Measurements from ENCODE around the gene HSD3B2. TPM values are rescaled to one million over a fixed set of nuclear protein-coding genes. Genes with fewer than 3 reads are reported as not detected.
A peak's percentile ranks its signal among the peaks of the same experiment; 100 is the strongest.

The HSD3B2 gene
- total RNA-seq, 1 donor from 2014 or later = not detected

DNA sequence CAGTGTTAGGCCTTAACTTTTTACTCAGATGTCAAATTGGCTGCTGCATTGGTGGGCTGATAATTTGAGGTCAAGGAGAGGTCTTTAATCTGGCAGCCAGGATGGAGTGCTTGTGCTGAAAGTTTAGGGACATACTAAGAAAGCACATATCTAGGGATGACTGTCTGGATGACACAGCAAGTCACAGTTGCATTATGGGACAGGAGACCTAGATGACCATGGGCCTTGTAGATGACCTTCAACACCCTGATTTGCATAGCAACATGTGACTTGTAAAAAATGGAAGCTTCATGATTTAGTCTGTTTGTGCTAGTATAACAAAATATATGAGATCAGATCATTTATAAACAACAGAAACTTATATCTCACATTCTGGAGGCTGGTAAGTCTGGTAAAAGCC, 18.0 kb upstream of the HSD3B2 start:
- no peak for DNase-seq (ENCODE audit: low spot score)

DNA sequence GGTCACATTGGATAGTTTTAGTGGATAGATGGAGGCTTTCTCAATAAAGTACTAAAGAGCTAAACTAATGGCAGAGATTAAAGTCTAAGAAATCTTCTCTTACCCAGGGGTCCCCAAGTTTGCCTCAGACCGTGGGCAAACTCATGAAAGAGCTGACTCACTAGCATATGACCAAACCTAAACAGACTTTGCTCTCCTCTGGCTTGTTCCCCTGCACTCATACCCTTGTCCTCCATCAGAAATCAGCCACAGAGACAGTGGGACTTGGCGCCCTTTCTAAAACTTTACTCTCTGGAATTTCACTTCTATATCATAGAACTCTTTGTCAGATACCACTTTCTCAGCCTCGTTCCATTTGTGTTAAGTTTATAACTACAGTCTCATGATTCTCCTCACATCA, 17.0 kb upstream of the HSD3B2 start:
- DNase-seq (ENCODE audit: low spot score) = no peak

DNA sequence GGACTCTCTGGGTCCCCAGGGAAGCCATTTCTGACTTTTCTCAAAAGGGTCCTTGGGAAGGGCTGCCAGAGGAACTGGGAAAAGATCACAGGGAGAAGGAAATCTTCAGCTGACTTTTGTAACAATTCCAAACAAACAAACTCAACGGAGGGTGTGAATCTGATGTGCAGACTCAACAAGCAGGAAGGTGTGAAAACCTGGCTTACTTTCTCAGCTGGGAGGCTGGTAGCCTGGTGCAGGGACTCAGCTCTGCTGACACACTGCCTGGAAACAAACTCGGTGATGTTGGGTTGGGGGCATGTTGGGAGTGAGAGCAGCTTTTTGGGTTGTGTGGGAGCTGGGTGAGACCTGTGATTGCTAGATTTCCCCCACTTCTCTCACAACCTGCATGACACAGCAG, 10.2 kb upstream of the HSD3B2 start:
- no peak for DNase-seq (ENCODE audit: low spot score)

DNA sequence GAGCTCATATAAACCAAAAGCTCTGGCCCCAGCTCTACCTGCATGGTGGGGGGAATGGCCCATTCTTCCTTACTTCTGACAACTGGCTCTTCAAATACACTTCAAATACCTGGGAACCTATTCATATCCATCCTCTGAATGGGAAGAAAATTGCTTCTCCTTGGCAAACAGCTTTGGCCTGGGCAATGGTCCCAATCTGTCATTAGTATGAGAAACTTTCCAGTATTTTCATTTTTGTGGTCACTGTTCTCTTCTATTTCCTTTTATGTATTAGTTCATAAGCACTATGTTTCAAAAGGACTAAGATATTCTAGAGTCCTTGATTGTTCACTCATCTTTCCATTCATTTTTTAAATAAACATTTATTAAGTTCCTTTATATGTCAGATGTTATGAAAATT, 5.2 kb upstream of the HSD3B2 start:
- DNase-seq (ENCODE audit: low spot score) = no peak

DNA sequence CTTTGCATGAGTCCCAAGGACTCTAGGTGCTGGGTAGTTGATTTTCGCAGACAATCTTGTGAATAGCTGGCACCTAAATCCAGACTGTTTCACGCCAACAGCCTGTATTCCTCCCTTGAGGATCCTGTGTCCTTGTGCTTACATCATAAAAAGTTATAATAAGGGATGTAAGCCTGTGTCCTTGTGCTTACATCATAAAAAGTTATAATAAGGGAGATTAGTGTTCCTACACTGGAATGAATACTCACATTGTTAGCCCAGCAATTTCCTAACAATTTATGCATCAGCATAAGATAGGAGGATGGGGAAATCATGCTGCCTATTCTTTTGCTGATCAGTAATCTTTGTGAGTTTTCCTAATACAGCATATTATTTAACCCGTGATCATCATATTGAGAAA, 4.0 kb upstream of the HSD3B2 start:
- DNase-seq (ENCODE audit: low spot score) = no peak

DNA sequence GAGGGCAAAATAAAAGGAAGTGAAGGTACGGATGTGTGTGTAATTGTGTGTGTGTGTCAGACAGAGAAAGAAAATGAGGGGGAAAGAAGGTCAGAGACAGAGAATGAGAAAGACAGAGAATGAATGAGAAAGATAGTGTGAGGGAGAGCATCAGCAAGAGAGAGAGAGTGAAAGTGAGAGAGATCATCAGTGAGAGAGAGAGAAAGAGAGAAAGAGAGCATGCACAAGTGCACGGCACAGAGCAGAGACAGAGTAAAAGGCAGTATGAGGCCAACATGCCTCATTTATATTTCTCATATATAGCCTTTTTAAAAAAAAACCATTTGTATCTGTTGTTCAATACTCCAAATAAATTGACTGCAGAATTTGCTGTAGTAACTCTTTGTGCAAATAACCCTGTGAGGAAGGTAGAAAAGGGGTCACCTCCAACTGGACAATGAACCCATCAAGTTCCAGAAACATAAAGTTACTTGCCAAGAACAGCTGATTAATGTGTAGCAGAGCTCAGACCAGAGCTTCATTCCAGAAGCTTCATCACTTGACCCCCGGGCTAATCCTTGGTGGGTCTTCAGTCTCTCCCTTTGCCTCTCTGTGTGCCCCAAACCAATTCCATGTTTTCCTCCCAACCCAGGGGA, 1.2 kb downstream of the HSD3B2 start:
- no peak for DNase-seq (ENCODE audit: low spot score)

DNA sequence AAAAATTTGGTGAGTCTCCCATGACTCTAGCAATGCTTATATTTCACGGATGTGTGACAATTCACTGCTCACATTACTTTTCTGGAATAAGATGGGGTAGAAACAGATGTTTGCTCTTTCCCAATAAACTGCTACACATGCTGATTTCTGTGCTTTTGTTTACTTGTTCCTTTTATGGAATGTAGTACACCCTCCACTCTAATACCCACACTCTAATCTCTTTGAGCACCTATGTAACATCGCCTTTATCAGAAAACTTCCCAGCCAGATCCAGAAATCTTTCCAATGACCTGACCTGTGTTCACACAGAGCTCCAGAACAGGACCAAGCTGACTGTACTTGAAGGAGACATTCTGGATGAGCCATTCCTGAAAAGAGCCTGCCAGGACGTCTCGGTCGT, 4.2 kb downstream of the HSD3B2 start:
- DNase-seq (ENCODE audit: low spot score) = no peak

DNA sequence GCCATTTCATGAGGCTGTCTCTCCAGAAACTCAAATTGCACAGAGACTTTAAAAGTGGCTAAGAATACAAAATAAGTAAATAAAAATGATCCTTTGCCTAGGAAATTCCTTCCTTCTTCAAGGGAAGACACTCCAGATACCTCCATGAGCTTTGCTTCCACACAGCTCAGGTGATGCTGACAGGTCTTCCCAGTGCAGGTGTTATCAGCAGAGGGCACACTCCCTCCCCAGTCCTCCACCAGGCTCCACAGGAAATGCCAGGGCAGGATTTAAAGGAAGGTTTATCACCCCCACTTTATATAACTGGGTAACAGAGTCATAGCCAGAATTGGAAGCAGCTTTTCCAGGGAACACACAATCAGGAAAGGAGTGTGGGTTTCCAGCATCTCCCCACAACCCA, 5.7 kb downstream of the HSD3B2 start:
- no peak for DNase-seq (ENCODE audit: low spot score)

DNA sequence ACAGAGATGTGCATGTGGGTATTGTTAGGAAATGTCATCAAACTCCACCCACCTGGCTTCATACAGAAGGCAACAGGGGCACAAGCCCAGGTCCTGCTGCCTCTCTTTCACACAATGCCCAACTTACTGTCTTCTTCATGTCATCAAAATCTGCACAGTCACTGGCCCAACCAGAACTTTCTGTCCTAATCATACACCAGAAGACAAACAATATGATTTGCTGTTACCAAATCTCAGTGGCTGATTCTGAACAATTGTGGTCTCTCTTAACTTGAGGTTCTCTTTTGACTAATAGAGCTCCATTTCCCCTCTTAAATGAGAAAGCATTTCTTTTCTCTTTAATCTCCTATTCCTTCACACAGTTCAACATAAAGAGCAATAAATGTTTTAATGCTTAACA, 7.7 kb downstream of the HSD3B2 start:
- no peak for DNase-seq (ENCODE audit: low spot score)

DNA sequence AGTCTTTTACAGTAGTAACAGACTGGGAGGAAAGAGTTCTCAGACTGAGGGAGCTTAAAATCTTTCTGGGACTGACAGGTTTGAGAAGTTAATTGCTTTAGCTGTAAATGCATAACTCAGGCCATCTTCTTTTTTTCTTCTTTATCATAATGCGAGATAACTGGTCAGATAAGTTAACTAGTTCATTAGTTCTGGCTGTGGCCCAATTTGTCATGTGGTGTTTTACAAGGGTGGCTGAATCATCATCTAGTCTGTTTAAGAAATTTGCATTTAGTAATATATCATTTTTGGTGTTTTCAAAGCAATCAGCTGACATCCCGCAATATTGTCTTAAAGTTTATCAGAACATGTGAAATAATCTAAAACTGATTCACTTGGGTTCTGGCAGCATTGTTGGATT, 14.0 kb downstream of the HSD3B2 start:
- no peak for DNase-seq (ENCODE audit: low spot score)

DNA sequence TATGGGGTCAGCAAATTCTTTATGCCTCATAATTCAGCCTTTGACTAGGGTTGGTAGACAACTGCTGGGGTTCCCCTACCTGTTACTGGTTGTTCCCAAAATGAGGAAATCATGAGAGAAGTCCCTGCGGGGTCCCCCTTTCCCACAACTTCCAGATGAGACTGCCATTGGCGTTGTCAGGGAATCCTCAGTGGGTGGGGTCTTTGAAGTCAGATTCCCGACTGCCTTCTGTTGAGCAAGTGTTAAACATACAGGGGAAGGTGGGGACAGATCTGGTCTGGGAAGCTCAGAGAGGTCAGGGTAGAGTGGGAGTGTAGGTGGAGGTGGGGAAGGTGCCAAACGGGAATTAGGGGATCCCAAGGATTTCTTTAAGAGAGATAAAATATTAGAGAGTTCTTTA, 14.7 kb downstream of the HSD3B2 start:
- no peak for DNase-seq (ENCODE audit: low spot score)

DNA sequence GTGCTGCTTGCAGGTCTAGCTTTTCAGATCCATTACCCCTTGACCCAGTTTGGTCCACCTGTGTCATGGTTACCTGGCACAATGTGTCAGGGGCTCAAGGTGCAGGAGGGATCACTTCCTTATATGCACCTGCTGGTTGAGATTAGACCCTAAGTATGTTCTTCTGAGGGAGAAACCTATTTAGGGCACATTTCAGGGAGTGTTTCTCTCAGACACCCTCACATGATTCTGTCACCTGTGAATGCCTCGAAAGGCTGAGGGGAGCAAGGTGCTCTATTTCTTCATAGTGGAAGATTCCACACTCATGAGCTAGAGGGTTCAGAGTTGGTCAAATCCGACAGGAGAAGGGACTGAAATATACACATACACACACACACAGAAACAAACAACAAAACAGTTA, 15.5 kb downstream of the HSD3B2 start:
- DNase-seq (ENCODE audit: low spot score) = no peak

DNA sequence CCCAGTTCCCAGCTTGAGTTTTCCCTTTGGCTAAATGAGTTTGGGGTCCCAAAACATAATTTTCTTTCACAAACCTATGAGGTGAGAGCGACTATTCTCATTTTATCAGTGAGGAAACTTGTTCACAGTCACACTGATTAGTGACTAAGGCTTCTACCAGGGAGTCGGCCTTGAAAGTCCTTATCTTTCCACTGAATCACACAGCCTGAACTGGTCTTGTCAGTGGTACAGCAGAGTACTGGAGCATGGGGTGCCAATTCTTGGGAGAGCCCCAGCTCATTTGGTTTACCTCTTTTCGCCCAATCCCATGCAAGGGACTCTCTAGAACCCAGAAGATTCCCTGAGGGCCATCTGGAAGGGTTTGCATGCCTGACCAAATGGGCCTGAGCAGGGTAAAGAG, 16.9 kb downstream of the HSD3B2 start:
- DNase-seq (ENCODE audit: low spot score) = no peak

DNA sequence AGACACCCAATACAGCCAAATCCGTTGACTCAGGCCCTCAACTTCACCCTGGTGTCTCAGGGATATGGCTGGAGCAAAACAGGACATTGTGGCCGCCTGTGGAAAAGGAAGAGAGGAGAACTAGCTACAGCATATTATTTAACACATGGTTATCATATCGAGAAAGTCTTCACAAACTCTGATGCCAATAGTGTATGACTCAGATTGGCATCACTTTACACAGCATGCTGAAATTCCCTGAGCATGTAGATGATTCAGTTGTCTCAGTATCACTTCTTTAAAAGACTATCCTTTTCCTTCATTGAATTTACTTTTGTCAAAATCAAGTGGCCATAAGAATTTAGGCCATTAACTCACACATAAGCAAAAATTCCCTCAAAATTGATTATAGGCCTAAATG, 20.1 kb downstream of the HSD3B2 start:
- DNase-seq (ENCODE audit: low spot score) = no peak

DNA sequence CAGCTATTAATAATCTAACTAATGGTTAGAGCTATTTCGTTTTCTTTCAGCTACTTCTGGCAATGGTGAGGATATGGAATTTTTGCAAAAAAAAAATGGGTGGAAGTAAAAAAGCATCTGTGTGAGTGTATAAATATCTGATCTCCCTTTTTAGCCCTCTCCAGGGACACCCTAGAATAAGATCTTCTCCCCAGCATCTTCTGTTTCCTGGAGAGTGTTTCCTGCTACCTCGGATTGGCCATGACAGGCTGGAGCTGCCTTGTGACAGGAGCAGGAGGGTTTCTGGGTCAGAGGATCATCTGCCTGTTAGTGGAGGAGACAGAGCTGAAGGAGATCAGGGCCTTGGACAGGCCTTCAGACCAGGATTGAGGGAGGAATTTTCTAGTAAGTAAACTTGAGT, 23.8 kb downstream of the HSD3B2 start:
- DNase-seq (ENCODE audit: low spot score) = no peak

DNA sequence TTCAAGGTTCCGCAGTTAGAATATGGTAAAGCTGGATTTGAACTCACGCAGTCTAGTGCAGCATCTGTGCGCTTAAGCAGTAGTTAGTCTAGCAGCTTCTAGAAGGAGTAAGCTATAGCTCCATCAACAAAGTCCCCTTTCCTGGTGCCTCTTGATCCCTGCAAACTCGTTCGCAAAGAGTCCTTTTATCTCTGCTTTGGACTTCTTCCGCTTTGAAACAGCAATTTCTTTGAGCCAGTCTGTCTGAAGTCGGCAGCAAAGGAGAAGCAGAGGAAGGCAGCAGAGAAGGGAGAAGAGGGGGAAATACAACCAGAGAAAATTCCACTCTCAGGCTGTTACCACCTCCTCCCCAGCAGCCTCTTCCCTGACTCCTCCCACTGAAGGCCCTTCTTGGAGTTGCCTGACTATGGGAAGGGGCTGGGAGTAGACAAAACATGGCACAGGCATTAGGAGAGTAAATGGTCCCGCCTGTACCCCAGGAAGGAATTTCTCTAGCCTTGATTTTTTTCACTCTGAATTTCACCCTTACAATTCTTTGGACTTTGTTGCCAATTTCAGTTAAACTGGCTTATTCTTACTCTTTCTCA, 25.9 kb downstream of the HSD3B2 start:
- no peak for DNase-seq (ENCODE audit: low spot score)

DNA sequence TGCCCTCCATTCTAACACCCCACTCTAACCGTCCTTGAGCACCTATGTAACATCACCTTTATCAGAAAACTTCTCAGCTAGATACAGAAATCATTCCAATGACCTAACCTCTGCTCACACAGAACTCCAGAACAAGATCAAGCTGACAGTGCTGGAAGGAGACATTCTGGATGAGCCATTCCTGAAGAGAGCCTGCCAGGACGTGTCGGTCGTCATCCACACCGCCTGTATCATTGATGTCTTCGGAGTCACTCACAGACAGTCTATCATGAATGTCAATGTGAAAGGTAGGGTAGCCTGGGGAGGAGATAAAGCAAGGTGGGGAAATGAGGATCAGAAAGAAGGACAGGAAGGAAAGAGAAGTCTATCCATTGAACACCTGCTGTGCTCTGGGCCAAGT, 27.8 kb downstream of the HSD3B2 start:
- DNase-seq (ENCODE audit: low spot score) = no peak

DNA sequence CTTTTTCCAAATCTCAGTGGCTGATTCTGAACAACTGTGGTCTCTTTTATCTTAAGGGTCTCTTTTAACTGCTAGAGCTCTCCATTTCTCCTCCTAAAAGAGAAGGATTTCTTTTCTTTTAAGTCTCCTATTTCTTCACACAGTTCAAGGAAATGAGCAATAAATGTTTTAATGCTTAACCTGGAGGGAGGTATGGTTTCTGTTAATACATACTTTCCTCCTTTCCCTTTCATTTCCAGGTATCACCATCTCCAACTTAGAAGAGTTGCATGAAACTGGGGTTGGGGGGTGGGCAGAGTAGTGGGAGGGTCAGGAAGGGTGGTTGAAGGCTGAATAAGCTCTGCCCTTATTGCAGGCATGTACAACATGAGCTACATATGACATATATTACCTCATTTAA, 31.4 kb downstream of the HSD3B2 start:
- no peak for DNase-seq (ENCODE audit: low spot score)

DNA sequence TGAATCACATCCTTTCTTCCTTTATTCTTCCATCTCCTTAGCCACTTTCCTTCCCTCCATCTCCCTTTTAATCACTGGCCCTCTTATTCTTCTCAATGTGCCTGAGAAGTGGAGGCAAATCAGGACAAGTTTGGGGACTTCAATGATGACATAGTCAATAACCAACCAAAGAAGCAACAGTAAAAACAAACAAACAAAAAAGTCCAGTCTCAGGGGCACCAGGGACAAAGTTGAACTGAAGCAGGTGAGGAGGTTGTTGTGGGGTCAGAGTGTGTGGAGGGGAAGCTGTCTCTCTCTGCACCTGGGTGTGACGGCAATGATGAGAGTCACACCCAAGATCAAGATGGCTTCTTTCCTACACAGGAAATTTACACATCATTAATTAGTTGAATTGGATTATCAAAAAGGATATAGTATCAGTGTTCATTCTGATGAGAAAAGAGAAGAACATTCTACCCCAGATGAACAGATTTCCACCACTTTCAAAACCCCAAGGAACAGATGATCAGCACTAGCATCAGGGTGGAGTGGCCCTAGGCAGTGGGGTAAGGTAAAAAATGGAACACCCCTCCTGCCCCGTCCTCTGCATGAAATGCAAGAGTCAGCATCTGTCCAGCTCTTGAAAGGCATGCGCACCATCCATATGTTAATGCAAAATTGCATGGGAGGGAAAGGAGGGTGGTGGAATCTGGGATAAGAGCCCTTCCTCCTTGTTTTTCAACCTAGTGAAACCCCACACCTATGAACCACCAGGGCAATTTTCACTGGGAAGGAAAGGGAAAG, 32.6 kb downstream of the HSD3B2 start:
- no peak for DNase-seq (ENCODE audit: low spot score)

DNA sequence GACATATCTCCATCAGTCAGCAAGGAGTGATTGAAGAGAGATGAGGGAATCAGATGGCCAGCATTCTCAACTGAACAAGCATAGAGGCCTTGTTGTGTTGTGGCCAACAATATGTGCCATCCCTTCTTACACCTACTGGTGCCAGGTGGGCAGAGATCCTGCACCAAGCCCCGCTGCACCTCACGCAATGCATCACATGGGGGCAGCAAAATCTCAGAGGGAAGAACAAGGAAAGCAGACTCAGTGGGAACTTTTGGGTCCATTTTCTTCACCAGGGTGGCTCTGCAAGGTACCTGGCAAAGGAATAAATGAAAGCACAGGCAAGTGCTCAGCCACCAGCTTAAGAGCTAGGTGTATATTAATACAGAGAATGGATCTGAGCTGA, 33.2 kb downstream of the HSD3B2 start:
- no peak for DNase-seq (ENCODE audit: low spot score)

DNA sequence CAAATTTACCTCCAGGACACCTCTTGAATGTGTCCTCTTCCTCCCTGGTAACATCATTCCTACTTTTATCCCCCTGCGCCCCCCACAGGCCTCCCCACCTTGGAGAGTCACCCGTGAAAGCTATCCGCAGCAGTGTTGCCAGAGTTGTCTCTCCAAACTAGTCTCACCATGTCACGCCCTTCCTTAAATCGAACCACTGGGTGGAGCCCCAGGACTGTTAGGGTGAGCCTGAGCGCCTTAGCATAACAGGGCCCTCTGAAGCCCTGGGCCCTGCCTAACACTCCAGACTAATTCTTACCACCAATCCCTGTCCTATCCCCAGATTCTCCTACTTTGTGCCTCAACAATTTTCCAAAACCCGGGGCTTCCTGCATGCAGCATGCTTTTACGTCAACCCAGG, 35.0 kb downstream of the HSD3B2 start:
- DNase-seq (ENCODE audit: low spot score) = no peak

DNA sequence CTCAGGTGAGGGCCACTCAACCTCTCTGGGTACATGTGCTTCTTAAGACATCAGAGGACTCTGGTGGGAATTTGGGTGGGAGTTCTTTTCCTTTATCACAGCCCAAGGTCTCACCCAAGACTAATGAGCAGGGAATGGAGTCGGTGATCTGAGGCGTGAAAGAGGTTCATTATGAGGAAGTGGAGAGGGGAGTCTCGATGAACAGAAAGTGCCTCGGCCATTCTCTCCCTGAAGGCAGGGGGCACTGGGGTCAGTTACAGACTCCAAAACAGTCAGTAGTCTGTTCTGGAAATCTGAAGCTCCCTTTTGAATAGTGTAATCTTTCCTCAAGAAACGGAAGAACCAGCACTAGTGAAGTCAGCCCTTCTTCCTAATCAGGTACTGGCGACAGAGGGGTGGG, 36.2 kb downstream of the HSD3B2 start:
- DNase-seq (ENCODE audit: low spot score) = no peak

DNA sequence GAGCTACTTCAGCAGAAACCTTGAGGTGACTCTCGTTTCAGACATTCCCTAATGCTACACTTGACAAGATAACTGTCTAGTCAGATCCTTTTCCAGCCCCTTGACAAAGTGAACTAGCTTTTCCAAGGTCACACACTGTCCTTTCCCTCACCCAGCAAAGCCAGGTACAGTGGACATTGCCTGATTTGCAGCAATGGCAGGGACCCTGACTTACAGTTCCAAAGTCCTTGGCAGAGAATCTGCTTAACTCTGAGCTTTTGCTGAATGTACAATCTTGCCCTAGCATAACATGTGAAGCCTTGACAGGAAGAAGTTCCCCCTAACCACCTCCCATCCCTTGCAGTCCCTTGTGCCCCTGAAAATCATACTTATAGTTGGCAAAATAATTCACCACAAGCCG, 37.1 kb downstream of the HSD3B2 start:
- no peak for DNase-seq (ENCODE audit: low spot score)

DNA sequence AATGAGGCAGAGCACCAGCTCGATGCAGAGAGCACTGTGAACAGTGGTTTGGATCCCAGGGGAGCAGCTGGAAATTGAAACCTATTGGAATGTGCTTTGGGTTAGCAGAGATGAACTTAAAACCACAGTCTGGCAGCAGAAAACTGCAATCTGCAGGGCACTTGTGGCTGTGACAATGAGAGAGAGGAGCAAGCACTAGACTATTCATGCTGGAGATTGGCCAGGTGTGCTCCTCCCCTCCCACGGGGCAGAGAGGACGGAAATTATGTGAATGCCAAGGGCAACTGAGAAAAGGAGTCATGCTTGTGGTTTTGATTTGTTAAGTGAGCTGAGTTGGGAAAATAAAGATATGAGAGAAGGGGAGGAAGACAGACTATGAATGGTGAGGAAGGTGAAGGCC, 38.1 kb downstream of the HSD3B2 start:
- peak; percentile 54 for DNase-seq (ENCODE audit: low spot score)

Measured in ureter (tissue), 1 donor.